ENCODE measurements around the gene FAM135A.
"Not testable (repeated sequence)": the region's sequence is repeated elsewhere in the genome, so short reads cannot be mapped to it uniquely, and the experiment has no call there.

Gene FAM135A

DNA sequence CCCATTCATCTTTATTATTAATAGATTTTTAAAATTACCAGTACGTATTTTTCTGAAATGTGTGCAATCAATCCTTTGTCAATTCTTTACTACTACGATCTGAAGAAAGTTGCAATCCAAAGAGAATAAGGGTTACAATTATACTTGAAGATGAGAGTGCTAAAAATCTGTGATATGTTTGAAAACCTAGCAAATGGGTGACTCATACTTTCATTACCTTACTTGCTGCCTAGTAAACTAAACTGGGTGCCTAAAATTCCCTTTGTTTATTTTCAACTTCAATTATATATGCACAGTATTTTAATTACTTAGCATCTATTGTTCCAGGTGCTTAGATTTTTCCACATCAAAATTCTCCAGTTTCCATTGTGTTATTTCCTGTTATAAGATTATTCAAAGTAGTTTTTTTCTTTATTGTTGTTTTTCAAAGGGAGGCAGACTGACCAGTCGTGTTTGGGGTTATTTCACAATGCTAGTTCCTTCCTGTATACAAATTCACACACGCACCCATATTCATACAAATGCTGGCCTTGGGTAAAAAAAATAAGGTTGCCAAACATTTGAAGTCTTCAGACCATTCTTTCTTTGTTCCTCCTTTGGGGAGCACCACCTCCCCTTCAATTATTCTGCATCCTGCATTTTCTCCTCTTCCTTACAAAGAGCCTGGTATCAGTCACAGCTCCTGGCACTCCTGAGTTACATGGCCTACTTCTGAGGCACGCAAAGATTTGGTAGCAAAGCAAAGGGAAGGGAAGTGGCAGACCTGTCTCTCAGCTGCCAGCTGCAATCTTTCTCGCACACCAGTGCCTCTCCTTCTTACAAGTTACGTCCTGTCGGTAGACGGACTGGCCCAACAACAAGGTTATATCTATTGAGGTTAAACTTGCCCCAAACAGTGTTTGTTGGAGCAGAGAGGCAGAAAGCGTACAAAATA, 16.2 kb upstream of the FAM135A start:
- no peak for DNase-seq

DNA sequence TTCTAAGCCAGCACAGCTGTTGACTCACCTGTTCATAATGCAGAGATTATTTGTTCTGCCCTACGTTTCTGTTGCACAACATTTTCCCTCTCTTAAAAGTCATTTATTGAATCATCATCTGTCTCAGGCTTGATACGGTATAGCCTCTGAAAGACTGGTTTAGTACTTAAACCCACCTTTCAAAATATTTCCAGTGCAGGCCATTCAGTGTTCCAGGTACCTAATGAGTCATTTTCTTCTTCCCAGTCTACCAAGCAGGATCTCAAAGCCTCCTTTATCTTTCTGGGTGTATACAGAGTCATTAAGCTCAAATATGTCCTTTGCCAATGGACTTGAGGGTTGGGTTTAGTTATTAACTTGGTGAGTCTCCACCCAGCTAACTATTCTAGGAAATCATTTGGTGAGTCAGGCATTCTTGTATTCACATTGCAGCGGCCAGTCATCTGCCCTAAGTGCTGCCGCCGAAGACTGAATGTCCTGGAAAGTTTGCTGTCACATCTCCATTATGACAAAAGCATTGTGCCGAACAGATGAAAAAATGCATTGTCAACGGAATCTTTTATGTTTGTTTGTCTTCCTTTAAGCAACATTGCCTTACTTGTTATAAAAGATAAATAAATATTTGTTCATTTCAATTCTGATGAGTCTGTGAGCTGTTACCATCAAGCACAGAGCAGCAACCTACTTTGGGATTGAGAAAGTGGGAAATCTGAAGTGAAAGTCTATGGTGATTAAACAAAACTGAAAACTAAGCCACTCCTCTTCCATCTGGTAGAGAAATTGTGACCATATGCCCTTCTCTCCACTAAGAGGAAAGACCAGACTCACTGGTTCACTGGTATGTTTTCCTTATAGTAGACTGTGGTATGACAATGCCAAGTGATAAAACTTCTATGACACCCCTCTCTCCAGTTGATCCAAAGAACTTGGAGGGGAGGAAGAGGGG, 14.3 kb upstream of the FAM135A start:
- no peak for DNase-seq

DNA sequence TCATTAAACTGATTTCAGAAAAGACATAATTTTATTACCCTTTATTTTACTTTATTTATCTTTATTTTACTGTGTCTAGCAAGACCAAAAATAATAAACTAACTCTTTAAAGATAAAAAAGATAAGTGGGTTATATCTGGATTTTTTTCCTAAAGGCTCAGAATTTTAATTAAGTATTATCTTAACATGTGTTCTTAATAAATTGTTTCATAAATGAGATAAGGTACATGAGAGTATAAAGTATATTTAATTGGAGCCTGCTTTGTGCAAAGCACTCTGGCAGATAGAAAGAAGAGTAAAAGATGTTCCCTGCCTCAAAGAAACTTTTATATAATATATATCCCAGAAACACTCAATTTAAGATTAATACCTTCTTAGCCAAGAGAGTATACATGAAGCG, 8.7 kb upstream of the FAM135A start:
- DNase-seq = no peak

DNA sequence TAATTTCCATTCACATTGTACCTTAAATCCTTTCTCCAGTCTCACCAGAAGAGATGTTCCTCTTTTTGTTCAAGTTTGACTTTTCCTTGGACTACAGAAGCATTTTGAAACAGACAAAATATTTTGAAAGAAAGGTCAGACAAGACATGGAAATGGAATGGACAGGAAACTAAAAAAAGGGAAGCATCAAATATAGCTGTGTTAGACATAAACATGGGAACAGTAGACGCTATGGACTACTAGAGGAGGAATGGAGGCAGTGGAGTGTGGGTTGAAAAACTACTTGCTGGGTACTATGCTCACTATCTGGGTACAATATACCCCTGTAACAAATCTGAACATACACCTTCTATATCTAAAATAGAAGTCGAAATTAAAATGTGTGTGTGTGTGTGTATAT, 4.1 kb upstream of the FAM135A start:
- DNase-seq = no peak

DNA sequence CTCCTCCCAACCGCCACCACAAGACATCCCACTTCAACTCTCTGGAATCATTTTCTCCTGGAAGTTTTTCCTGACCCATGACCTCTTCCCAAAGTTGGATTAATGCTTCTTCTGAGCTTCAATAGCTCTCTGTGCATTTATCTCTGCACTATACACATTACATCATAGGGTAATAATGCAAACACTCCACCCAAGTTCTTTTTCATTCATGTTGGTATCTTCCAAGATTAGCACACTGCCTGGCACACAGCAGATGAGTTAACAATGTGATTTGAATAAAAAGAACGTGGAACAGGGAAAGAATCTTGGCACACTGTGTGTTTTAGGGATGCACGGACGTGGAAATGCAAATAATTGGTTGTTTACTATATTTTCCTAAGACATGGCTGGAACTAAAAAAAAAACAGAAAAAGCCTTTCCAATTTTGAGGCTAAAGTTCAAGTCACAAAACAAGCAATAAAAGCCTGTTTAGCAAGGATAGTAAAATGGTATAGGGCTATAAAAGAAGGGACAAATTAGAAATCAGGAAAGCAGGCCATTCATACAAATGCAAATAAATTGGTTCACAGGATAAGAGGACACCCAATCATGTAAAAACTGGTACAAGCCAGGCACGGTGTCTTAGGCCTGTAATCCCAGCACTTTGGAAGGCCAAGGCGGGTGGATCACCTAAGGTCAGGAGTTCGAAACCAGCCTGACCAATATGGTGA, 1.6 kb upstream of the FAM135A start:
- no peak for DNase-seq

DNA sequence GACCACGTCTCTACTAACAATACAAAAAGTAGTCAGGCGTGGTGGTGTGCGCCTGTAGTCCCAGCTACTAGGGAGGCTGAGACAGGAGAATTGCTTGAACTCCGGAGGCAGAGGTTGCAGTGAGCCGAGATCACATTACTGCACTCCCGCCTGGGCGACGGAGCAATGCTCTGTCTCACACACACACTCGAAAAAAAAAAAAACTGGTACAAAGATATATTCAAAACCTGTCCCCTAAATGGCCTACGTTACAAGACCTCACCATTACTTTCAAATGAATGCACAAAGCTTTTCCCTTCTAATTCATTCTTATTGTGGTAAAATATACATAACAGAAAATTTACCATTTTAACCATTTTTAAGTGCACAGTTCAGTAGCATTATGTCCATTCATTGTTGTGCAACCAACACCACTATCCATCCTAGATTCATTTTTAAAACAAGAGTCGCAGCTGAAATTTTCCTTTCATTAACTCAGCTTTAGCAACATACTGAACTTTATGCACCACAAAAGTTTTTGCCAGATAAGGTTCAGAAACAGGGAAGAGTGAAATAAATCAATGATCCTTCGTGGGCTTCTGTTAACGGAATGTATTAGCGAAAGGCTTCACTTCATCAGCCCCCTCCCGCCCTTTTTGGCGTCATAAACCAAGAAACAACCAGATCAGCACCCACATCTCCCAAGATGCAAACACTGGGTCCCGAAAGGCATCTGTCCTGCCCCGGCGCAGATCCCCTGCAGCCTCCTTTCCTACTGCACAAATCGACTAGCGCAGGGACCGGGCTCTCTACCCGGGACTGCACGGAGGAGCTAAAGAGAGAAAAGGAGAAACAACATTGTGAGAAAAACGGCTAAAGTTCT, 825 bp upstream of the FAM135A start:
- DNase-seq = no peak

DNA sequence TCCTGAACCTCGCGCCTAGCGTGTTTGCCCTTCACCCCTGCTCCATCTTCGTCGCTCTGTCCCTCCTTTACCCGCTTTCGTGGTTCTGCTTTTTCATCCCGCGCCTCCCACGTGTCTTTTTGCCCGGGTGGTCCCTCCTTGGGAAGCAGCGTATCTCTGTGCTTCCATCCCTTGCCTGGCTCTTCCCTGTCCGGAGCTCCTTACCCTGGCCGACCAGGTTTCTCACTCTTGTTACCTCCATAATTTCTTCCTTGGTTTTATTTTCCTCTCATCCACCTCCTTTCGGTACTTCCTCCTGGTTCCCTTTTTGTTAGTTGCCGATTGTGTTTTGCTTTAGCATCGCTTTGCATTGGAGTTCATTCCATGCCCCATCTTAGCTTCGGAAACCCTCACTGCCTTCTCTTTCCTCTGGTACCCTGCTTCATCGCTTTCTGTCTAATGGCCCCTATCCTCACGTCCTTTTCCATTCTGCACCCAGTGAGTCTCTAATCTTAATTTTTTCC, 735 bp downstream of the FAM135A start:
- no peak for DNase-seq

DNA sequence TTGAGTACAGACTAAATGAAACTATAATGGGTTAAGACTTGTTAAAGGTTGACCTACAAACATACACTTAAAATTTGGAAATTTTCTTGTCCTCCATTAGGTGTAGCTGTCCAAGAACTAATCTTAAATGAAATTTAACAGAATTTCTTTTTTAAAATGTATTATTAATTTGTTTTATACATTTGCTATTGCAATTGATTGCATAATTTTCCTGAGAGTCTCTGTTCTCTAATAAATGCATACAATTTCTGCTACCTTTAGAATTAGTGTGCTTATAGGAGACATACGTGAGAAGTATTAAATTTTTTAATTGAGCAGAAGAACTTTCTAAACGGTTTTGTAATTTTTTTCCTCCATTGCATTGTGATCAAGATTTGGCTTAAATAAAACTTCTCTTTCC, 1.5 kb downstream of the FAM135A start:
- DNase-seq = no peak

DNA sequence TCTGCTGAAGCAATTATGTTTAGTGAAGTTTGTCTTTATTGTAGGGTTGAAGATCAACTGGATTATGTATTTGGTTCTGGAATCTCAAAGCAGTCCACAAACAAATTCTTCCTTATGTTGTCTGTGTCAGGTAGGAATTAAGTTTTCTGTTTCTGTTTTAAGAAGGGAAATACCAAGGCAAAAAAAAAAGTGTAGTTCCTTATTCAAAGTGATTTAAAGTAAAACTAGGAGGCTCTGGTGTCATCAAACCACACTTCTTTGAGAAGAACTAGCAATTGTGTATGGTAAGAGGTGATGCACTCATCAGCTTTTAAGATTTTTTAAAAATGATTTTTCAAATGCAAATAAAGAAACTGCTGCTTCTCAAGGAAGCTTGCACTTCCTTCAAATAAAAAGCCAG, 1.9 kb downstream of the FAM135A start:
- DNase-seq = no peak

DNA sequence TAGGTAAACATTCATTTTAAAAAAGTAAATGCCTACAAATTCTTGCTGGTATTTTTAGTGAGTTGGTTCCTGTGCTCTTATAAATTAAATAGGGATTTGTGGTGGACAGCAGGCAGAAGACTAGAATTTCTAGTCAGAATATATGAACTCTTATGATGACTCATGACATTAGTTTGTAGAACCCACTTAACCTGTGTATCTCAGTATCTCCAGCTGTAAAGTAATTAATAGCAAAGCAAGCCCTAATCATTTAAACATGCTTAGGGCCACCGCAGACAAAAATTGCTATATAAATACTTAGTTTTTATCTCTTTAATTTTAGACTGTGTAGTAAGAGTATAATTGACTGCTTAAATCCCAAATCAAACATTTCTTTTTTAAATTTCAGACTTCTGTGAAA, 2.4 kb downstream of the FAM135A start:
- no peak for DNase-seq

DNA sequence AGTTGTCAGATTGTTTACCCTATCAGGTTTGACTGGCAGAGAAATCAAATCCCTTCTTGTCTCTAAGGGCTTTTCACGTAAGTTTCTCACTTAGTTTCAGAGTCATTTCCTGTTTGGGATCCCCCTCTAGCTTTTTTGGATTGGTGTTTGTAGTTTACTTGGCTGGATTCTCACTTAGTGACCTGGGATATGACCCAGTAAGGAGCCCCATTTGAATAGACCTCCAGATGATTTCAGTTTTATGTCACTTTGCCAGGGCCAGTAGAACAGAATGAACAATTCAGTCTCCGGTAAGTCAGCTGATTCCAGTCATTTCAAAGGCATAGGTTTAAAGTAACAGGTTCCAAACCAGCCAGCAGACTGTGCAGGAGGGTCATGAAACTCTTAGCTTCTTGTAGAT, 8.2 kb downstream of the FAM135A start:
- no peak for DNase-seq

DNA sequence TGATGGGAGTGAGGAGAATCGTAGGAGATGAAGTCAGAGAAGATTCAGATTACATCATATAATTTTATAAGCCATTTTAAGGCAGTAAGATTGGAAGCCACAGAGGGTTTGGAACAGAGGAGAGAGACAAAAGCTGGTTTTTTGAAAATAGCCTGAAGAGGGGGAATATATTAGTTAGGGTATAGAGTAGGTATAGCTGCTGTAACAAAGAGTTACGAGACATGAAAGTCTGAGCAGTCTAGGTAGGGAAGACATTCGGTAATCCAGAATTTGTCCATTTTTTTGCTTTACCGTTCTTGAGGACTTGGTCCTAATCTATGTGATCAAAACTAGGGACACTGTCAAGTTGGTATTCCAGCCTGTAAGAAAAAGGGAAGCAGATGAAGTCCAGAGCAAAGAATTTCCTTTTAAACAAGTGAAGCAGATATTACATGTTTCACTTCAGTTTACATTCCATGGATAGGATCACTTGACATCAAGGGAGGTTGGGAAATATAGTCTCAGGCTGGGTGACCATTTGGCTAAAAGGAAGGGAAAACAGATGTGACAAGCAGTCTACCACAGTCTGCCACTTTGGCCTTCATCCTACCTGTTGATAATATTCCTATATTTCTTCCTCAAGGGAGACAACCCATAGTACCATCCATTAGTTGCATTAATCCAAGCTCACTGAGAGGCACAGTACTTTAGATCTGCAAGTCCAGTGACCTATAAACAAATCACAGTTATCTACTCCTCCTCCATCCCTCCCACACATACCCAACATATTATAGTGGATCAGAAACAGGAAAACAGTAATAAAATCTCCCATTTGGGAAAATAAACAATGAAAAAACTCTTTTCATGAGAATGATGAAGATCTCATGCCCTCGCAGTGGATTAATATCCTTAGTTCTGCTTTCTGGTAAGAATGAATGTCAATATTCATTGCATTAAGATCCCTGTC, 10.2 kb downstream of the FAM135A start:
- no peak for DNase-seq

DNA sequence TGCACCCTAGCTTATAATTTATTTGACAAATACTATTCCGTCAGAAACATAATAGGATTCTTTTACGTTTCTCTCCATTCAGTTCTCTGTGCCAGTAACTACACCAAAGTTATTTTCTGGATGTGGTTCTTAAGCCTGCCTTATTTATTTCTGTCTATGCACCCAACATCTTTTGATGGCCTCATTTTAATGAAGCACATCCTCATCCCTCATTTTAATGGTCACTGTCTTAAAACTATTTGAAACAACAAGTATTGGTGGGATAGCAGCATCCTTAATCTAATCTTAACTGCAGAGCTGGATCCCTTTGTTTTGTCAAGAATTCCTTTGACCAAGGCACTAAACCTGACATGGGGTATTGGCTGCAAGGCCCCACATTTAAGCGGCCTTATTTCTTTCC, 11.0 kb downstream of the FAM135A start:
- no peak for DNase-seq

DNA sequence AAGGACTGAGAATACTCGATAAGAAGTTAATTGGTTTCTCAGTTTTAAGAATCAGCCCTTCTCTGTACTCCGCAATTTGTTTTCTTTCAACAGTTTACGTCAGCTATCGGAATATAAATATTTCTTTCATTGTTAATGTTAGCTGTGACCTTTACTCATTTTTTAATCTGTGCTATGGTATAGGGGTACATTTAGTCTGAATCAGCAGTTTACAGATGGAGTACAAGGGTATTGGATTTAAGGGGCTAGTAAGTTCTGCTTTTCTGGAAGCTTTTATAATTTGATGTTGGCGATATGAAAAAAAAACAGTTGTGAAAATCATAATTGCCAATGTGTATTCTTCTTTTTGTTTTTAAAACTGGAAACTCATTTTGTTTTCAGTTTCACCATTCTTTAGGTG, 23.0 kb downstream of the FAM135A start:
- DNase-seq = no peak

DNA sequence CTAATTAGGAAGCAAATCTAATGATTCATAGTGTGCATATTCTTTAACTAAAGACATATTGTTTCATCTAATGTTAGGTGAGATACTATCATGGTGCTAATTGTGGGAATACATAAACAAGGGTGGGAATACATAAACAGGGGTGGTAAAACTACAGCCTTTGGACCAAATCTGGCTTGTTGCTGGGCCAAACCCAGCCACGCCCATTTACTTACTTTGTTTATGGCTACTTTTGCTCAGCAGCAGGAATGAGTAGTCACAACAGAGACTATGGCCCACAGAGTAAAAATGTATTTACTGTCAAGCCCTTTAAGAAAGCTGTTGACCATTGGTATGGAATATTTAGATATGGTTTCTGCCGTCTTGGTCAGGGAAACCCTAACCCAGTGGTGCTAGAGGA, 31.7 kb downstream of the FAM135A start:
- DNase-seq = no peak

DNA sequence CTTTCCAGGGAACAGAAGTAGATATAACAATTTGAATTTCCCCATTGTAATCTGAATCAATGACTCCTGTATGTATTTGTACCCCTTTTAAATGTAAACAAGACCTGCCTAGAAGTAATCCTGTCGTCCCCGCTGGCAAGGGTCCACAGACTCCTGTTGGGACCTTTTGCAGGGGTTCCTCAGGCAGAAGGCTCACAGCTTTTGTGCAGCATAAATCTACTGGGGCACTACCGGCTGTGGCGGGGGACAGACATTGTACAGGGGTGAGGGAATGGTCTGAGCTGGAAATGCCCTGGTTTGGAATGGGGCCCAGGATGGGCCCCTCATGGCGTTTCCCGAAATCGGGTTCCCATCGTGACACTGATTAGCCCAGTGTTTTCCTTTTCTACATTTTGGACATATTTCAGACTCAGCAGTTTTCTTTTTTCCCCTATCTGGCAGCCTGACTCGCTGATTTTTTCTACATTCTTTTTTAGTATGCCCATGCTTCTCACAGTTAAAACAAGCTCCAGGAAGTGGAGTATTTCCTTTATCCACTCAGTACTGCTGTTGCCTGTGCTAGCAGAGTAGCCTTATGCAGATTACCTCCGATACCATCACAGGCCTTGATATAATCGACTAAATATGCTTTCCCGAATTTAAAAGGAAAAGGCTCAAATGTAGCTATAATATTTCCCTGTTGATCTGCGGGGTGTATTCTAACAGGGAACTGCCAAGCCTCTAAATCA, 34.2 kb downstream of the FAM135A start:
- DNase-seq = not testable (repeated sequence)

DNA sequence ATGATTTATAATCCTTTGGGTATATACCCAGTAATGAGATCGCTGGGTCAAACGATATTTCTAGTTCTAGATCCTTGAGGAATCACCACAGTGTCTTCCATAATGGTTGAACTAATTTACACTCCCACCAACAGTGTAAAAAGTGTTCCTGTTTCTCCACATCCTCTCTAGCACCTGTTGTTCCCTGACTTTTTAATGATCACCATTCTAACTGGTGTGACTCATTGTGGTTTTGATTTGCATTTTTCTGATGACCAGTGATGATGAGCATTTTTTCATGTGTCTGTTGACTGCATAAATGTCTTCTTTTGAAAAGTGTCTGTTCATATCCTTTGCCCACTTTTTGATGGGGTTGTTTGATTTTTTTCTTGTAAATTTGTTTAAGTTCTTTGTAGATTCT, 40.6 kb downstream of the FAM135A start:
- DNase-seq = not testable (repeated sequence)

DNA sequence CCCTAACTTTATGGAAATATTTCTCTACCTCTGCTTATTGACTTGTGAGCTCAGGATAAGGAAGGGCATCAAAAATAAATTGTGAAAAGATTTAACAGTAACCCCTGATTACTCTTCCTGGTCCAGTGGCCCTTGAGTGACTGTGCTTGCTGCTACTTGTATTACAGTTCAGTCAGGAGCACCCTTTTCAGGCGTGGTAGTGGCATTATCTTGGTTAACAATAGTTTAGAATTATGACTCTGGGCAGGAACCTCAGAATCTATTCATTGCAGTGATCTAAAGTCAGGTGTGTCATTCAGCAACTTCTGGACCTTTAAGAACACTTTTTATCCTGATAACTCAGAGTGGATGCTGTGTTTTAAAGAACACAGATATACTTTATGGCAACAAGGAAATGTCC, 43.4 kb downstream of the FAM135A start:
- no peak for DNase-seq

DNA sequence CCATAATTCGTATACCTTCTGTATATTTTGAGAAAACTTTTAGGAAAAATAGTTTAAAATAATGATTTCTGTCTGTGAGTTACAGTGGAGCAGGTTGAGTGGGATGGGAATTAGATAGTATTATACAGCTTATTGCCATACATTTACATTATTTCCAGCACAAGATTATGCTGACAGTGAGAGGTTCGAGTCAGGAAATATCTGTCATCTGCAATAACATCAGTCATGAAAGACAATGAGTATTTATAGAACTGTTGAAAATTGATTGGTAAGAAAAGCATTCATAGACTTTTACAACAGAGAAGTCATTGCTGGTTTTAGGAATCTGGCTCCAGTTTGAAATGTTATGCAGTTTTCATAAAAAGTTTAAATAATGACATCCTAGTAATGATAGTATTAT, 45.9 kb downstream of the FAM135A start:
- DNase-seq = no peak

DNA sequence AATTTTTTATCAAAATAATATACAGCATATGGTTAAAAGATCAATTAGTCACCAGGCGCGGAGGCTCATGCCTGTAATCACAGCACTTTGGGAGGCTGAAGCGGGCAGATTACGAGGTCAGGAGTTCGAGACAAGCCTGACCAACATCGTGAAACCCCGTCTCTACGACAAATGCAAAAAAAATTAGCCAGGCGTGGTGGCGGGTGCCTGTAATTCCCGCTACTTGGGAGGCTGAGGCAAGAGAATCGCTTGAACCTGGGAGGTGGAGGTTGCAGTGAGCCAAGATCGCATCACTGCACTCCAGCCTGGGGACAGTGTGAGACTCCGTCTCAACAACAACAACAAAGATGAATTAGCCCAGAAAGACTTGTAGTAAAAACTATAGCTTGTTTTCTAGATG, 46.4 kb downstream of the FAM135A start:
- DNase-seq = not testable (repeated sequence)

Measured in stimulated activated CD4-positive, alpha-beta T cell treated with anti-CD3 and anti-CD28 coated beads, Interleukin-4, amount 100 ng/mL, for 4 hours (primary cell).